CD4-positive, alpha-beta T cell treated with Interleukin-10 for 1 hour (primary cell): ENCODE measurements around the gene ZNF628.
A peak's percentile ranks its signal among the peaks of the same experiment; 100 is the strongest.

Experiments used
- DNase-seq: peaks from one replicate; pipeline ENCODE4 v3.0.0-alpha.2; 2020

The ZNF628 gene

GRCh38 chr19:55502197-55502952 lies 26.0 kb downstream of the ZNF628 start:
- DNase-seq = no peak

GRCh38 chr19:55503157-55503501 lies 26.7 kb downstream of the ZNF628 start:
- no peak for DNase-seq

- DNase-seq = peak; percentile 93
These were observed 27.3 kb downstream of the ZNF628 start for GRCh38 chr19:55503502-55504251.

- no peak for DNase-seq
These were observed 27.8 kb downstream of the ZNF628 start for GRCh38 chr19:55504252-55504603.

- DNase-seq = no peak
These were observed 28.6 kb downstream of the ZNF628 start for GRCh38 chr19:55504981-55505380.

GRCh38 chr19:55508120-55508519 lies 31.7 kb downstream of the ZNF628 start:
- no peak for DNase-seq

GRCh38 chr19:55516878-55517620 lies 40.6 kb downstream of the ZNF628 start:
- DNase-seq = peak; percentile 93

- DNase-seq = no peak
These were observed 43.3 kb downstream of the ZNF628 start for GRCh38 chr19:55519451-55520311.

- no peak for DNase-seq
These were observed 44.4 kb downstream of the ZNF628 start for GRCh38 chr19:55520691-55521292.

GRCh38 chr19:55525289-55526101 lies 49.1 kb downstream of the ZNF628 start:
- DNase-seq = no peak

GRCh38 chr19:55526216-55527196 lies 50.1 kb downstream of the ZNF628 start:
- no peak for DNase-seq

- DNase-seq = no peak
These were observed 51.0 kb downstream of the ZNF628 start for GRCh38 chr19:55527197-55528029.

- DNase-seq = no peak
These were observed 51.8 kb downstream of the ZNF628 start for GRCh38 chr19:55528030-55528803.

- no peak for DNase-seq
These were observed 53.3 kb downstream of the ZNF628 start for GRCh38 chr19:55529636-55530234.

- no peak for DNase-seq
These were observed 54.6 kb downstream of the ZNF628 start for GRCh38 chr19:55530996-55531395.
